H9 (cell line): Measurements from ENCODE around the gene RCOR3. TPM values are rescaled to one million over a fixed set of nuclear protein-coding genes. Genes with fewer than 3 reads are reported as not detected.

Source experiments
- DNase-seq: peaks from one replicate; pipeline ENCODE4 v3.0.0-alpha.2; 2017
- H2AFZ ChIP-seq: one replicate; pipeline ENCODE4 v1.6.1; 2013; ENCODE audit warnings: mild to moderate bottlenecking, low read length, control low read depth, moderate library complexity
- H2AK5ac ChIP-seq: 2 replicates; pipeline ENCODE4 v1.6.1; 2013; ENCODE audit warnings: low read length, control low read depth, mixed read lengths; ENCODE audit not compliant: insufficient read length
- H2BK120ac ChIP-seq: one replicate; pipeline ENCODE4 v1.6.1; 2013; ENCODE audit warnings: low read depth, mild to moderate bottlenecking, low read length, control low read depth, inconsistent platforms; ENCODE audit not compliant: poor library complexity, severe bottlenecking
- H2BK12ac ChIP-seq: 2 replicates; pipeline ENCODE4 v1.6.1; 2013; ENCODE audit warnings: low read length, control low read depth, mixed read lengths, low read depth; ENCODE audit not compliant: insufficient read length
- H2BK15ac ChIP-seq: 2 replicates; pipeline ENCODE4 v1.6.1; 2013; ENCODE audit warnings: low read depth, low read length, control low read depth
- H2BK20ac ChIP-seq: one replicate; pipeline ENCODE4 v1.6.1; 2013; ENCODE audit warnings: low read depth, mild to moderate bottlenecking, low read length, control low read depth, inconsistent platforms; ENCODE audit not compliant: poor library complexity, severe bottlenecking
- H2BK5ac ChIP-seq: 2 replicates; pipeline ENCODE4 v1.6.1; 2013; ENCODE audit warnings: low read length, control low read depth, mixed read lengths; ENCODE audit not compliant: insufficient read length
- H3K14ac ChIP-seq: 2 replicates; pipeline ENCODE4 v1.6.1; 2013; ENCODE audit warnings: low read length, control low read depth; ENCODE audit not compliant: insufficient read depth
- H3K18ac ChIP-seq: 2 replicates; pipeline ENCODE4 v1.6.1; 2013; ENCODE audit warnings: low read depth, mild to moderate bottlenecking, mixed read lengths, low read length, control low read depth; ENCODE audit not compliant: insufficient read length
- H3K23ac ChIP-seq: 2 replicates; pipeline ENCODE4 v1.6.1; 2013; ENCODE audit warnings: low read length, control low read depth, mixed read lengths, low read depth; ENCODE audit not compliant: insufficient read length
- H3K23me2 ChIP-seq: 2 replicates; pipeline ENCODE4 v1.6.1; 2013; ENCODE audit warnings: low read depth, mild to moderate bottlenecking, mixed read lengths, low read length, control low read depth; ENCODE audit not compliant: insufficient read length, poor library complexity, severe bottlenecking
- H3K27ac ChIP-seq: 2 replicates; pipeline ENCODE4 v1.5.1; 2013; ENCODE audit warnings: low read length, control low read depth, mixed read lengths, low read depth; ENCODE audit not compliant: insufficient read length
- H3K27me3 ChIP-seq: 2 replicates; pipeline ENCODE4 v1.6.1; 2013; ENCODE audit warnings: low read length, control low read depth, inconsistent platforms; ENCODE audit not compliant: insufficient read depth
- H3K4ac ChIP-seq: 2 replicates; pipeline ENCODE4 v1.6.1; 2013; ENCODE audit warnings: low read depth, mild to moderate bottlenecking, control low read depth, inconsistent platforms, low read length, moderate library complexity
- H3K4me1 ChIP-seq: 2 replicates; pipeline ENCODE4 v1.6.1; 2013; ENCODE audit warnings: low read length, control low read depth, inconsistent platforms; ENCODE audit not compliant: insufficient read depth
- H3K4me2 ChIP-seq: 2 replicates; pipeline ENCODE4 v1.6.1; 2013; ENCODE audit warnings: low read length, control low read depth, mixed read lengths; ENCODE audit not compliant: insufficient read length, insufficient read depth
- H3K56ac ChIP-seq: 2 replicates; pipeline ENCODE4 v1.6.1; 2013; ENCODE audit warnings: low read depth, mild to moderate bottlenecking, mixed read lengths, low read length, control low read depth; ENCODE audit not compliant: insufficient read length
- H3K79me1 ChIP-seq: 2 replicates; pipeline ENCODE4 v1.6.1; 2013; ENCODE audit warnings: low read depth, mild to moderate bottlenecking, moderate library complexity, low read length, control low read depth, inconsistent platforms; ENCODE audit not compliant: insufficient read depth, poor library complexity, severe bottlenecking
- H3K79me2 ChIP-seq: 2 replicates; pipeline ENCODE4 v1.6.1; 2013; ENCODE audit warnings: low read length, control low read depth, inconsistent platforms; ENCODE audit not compliant: insufficient read depth
- H3K9ac ChIP-seq: 2 replicates; pipeline ENCODE4 v1.6.1; 2013; ENCODE audit warnings: low read length, control low read depth, mixed read lengths; ENCODE audit not compliant: insufficient read length; ENCODE audit errors: extremely low read depth
- H3K9me3 ChIP-seq: one replicate; pipeline ENCODE4 v1.6.1; 2013; ENCODE audit warnings: low read depth, low read length, inconsistent platforms; ENCODE audit not compliant: control insufficient read depth
- H3T11ph ChIP-seq: one replicate; pipeline ENCODE4 v1.6.1; 2013; ENCODE audit warnings: mild to moderate bottlenecking, low read length, control low read depth, inconsistent platforms
- H4K20me1 ChIP-seq: one replicate; pipeline ENCODE4 v1.6.1; 2013; ENCODE audit not compliant: control insufficient read depth, insufficient read length, insufficient read depth
- H4K5ac ChIP-seq: 2 replicates; pipeline ENCODE4 v1.6.1; 2013; ENCODE audit warnings: low read depth, mild to moderate bottlenecking, mixed read lengths, low read length, control low read depth; ENCODE audit not compliant: insufficient read length
- H4K8ac ChIP-seq: replicated peaks from 2 replicates; pipeline ENCODE4 v1.6.1; 2013; ENCODE audit warnings: low read length, control low read depth, mixed read lengths, low read depth; ENCODE audit not compliant: insufficient read length
- H4K91ac ChIP-seq: 2 replicates; pipeline ENCODE4 v1.6.1; 2013; ENCODE audit warnings: low read depth, mild to moderate bottlenecking, moderate library complexity, mixed read lengths, low read length, control low read depth; ENCODE audit not compliant: insufficient read length
- H3K27ac Mint-ChIP-seq, 3 experiments: 2 replicates in 2 of 3; 3 replicates in 1 of 3; pipeline ENCODE4 v1.8.0; 2020 to 2021; ENCODE audit warnings: mixed read lengths in 3 of 3, mild to moderate bottlenecking in 1 of 3, moderate library complexity in 1 of 3
- H3K27me3 Mint-ChIP-seq: 2 replicates; pipeline ENCODE4 v1.8.0; 2021; ENCODE audit warnings: low read depth, mild to moderate bottlenecking, moderate library complexity, mixed read lengths
- H3K36me3 Mint-ChIP-seq, 3 experiments: 2 replicates in 2 of 3; 3 replicates in 1 of 3; pipeline ENCODE4 v1.8.0; 2020 to 2021; ENCODE audit warnings: low read depth in 3 of 3, mixed read lengths in 3 of 3; ENCODE audit not compliant: insufficient read depth in 1 of 3
- H3K4me1 Mint-ChIP-seq, 2 experiments: 2 replicates each; pipeline ENCODE4 v1.8.0; 2020; ENCODE audit warnings: mixed read lengths in 2 of 2
- H3K4me3 Mint-ChIP-seq, 2 experiments: 2 replicates in 1 of 2; 3 replicates in 1 of 2; pipeline ENCODE4 v1.8.0; 2020 to 2021; ENCODE audit warnings: mild to moderate bottlenecking in 2 of 2, mixed read lengths in 2 of 2, moderate library complexity in 1 of 2
- H3K9me3 Mint-ChIP-seq, 2 experiments: 2 replicates in 1 of 2; 3 replicates in 1 of 2; pipeline ENCODE4 v1.8.0; 2020; ENCODE audit warnings: mild to moderate bottlenecking in 2 of 2, mixed read lengths in 2 of 2, moderate library complexity in 1 of 2
- WGBS: extraction: QIAGEN DNeasy Blood & Tissue Kit; methylation state at CpG from one replicate; pipeline ENCODE4 v1.1.7; 2013; ENCODE audit warnings: missing lambda C conversion rate, low lambda C conversion rate, mixed read lengths; ENCODE audit not compliant: insufficient read length; ENCODE audit errors: extremely low coverage; 5-methylcytosine and 5-hydroxymethylcytosine counted together
- total RNA-seq: library from RNA; stranded (reverse); gene quantifications from 2 replicates; pipeline ENCODE4 v1.2.1, GENCODE V29; 2021
- TF ChIP-seq, protein P1 (sequence below): fragments of 200-600 bp; sonication (generic); conservative IDR thresholded peaks from 3 replicates; pipeline ENCODE4 v1.8.0; 2021; ENCODE audit warnings: antibody characterized with exemption, mild to moderate bottlenecking

The RCOR3 gene
- total RNA-seq, 1 experiment from 2014 or later: 37.2 TPM

DNA sequence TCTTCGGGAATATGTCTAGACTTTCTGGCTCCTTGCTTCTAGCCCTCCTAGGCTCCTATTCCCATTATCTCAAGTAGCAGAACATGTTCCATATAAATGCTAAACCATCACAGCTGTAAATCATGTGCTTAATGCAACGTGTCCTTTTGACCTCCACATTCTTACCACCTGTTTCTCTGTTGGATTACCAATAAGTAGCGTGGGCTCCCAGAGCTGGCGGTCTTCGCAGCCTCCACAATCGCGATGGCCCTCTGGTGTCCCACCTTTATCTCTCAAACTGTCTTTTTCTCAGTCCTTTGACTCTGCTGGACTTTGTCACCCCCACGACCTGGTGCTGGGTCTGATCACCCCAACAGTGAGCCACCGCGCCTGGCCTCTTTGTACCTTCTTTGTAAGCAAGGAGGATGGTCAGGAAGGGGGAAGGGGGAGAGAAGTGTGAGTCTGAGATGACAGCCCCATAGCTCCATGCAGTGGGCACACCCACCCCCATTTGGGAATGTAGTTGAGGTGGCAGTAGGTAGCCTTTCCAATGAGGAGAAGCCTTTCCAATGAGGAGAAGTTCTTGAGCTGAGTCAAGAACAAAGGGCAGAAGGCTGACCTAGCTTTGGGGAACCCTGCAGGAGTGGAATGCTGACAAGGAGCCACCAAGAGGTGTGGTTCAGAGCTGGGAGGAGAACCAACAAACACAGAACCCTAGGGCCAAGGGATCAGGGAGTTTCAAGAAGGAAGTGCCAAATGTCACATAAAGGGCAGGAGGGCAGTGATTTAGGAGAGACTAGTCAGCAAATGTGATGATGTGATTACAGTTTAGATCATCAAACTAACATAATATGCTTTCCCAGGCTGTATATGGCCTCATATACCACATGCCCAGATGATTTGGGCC is 81.7 kb downstream of the RCOR3 start:
- Histone ChIP-seq H3K9ac (no peak overlapping the region), H2BK12ac (no peak overlapping the region), H3K27me3 (no peaks in the 10 kb centered on the region), H4K20me1 (no peaks in the 10 kb centered on the region), H3K4me2 (no peak overlapping the region), H4K5ac (no peak overlapping the region), H3K23me2 (no peaks in the 10 kb centered on the region), H3K9me3 (no peaks in the 10 kb centered on the region), H3K4me1 (peaks cover 5% of the 10 kb centered on the region; the same call in 1 of the 2 replicates), H3K27ac (no peak overlapping the region), H2BK20ac (no peak overlapping the region), H3T11ph (no peak overlapping the region), H4K91ac (no peak overlapping the region), H2BK15ac (no peak overlapping the region; the same call in 1 of the 2 replicates), H3K23ac (no peak overlapping the region), H4K8ac (no peak overlapping the region), H3K14ac (no peak overlapping the region), H2BK5ac (no peak overlapping the region), H3K79me2 (no peaks in the 10 kb centered on the region), H3K18ac (no peak overlapping the region), H2BK120ac (no peak overlapping the region), H3K4ac (no peak overlapping the region), H3K56ac (no peak overlapping the region), H2AK5ac (no peak overlapping the region), H3K79me1 (peaks cover 2% of the 10 kb centered on the region), H2AFZ (no peak overlapping the region)
- DNase-seq: no peak
- peaks cover 24 to 28% of the 10 kb centered on the region in 2 experiments for H3K4me1 Mint-ChIP-seq
- no peaks in the 10 kb centered on the region for H3K9me3 Mint-ChIP-seq
- H3K27ac Mint-ChIP-seq: no peak overlapping the region
- no peak overlapping the region for H3K4me3 Mint-ChIP-seq
- no peaks in the 10 kb centered on the region for H3K27me3 Mint-ChIP-seq
- TF ChIP-seq, protein P1, sequence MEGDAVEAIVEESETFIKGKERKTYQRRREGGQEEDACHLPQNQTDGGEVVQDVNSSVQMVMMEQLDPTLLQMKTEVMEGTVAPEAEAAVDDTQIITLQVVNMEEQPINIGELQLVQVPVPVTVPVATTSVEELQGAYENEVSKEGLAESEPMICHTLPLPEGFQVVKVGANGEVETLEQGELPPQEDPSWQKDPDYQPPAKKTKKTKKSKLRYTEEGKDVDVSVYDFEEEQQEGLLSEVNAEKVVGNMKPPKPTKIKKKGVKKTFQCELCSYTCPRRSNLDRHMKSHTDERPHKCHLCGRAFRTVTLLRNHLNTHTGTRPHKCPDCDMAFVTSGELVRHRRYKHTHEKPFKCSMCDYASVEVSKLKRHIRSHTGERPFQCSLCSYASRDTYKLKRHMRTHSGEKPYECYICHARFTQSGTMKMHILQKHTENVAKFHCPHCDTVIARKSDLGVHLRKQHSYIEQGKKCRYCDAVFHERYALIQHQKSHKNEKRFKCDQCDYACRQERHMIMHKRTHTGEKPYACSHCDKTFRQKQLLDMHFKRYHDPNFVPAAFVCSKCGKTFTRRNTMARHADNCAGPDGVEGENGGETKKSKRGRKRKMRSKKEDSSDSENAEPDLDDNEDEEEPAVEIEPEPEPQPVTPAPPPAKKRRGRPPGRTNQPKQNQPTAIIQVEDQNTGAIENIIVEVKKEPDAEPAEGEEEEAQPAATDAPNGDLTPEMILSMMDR: no peak
- WGBS: no CpG with 5 or more reads among the region's 10 CpGs
- peaks cover 0 to 2% (median 0%) of the 10 kb centered on the region in 3 experiments; a peak in 1 of 7 replicates for H3K36me3 Mint-ChIP-seq
